Endothelial cell of umbilical vein (primary cell): ENCODE measurements around the gene KRTAP10-2. TPM values are rescaled to one million over a fixed set of nuclear protein-coding genes. Genes with fewer than 3 reads are reported as not detected.

Experiments used
- BruUV-seq: library from RNA; stranded (reverse); fragments of 400-500 nt; replicated peaks from 2 replicates; lab custom pipeline; 2021; lab: Mats Ljungman, UMichigan
- CTCF ChIA-PET: fragments of 300-600, 350-600 bp; sonication (Branson Sonifier 250); formaldehyde crosslinking; loops from one replicate; lab custom pipeline; 2021; ENCODE audit warnings: antibody characterized with exemption, inconsistent platforms; lab: Charles Lee
- POLR2A ChIA-PET: fragments of 300-600, 350-600 bp; sonication (Branson Sonifier 250); formaldehyde crosslinking; loops from one replicate; lab custom pipeline; 2021; ENCODE audit warnings: antibody characterized with exemption, inconsistent platforms; lab: Charles Lee
- DNase-seq: peaks from one replicate; pipeline ENCODE4 v3.0.0-alpha.2; 2011; ENCODE audit warnings: low read depth, low spot score
- FAIRE-seq: peaks from 2 replicates; lab custom pipeline; 2011; peaks lifted over from hg19 to GRCh38; lab: Jason Lieb, UNC
- H2AFZ ChIP-seq: 2 replicates; pipeline ENCODE4 v1.6.0; 2012; ENCODE audit warnings: low read depth, low read length, control low read depth, inconsistent platforms
- H3K27ac ChIP-seq: 2 replicates; pipeline ENCODE4 v1.5.1; 2011; ENCODE audit warnings: low read depth, mild to moderate bottlenecking, control low read depth, low read length, moderate library complexity; ENCODE audit not compliant: insufficient read depth
- H3K27me3 ChIP-seq, 2 experiments: 2 replicates each; pipeline versions ENCODE4 v1.6.0 to v1.6.1; 2011; ENCODE audit warnings: low read length in 2 of 2, mixed read lengths in 1 of 2; ENCODE audit not compliant: control insufficient read depth in 2 of 2, insufficient read depth in 2 of 2
- H3K36me3 ChIP-seq, 2 experiments: 2 replicates in 1 of 2; 3 replicates in 1 of 2; pipeline ENCODE4 v1.5.1; 2011; ENCODE audit warnings: low read length in 2 of 2, mild to moderate bottlenecking in 1 of 2, moderate library complexity in 1 of 2; ENCODE audit not compliant: control insufficient read depth in 2 of 2, insufficient read depth in 2 of 2; ENCODE audit errors: extremely low read depth in 1 of 2
- H3K4me1 ChIP-seq: 3 replicates; pipeline ENCODE4 v1.5.1; 2011; ENCODE audit warnings: mild to moderate bottlenecking, low read length; ENCODE audit not compliant: control insufficient read depth, insufficient read depth; ENCODE audit errors: extremely low read depth
- H3K4me2 ChIP-seq: 2 replicates; pipeline ENCODE4 v1.6.1; 2011; ENCODE audit warnings: low read length, control low read depth, mixed read lengths; ENCODE audit not compliant: insufficient read depth
- H3K4me3 ChIP-seq, 3 experiments: fragments of 200-600 bp in 1 of 3; sonication (generic), shearing (Covaris generic) in 1 of 3; replicated peaks in 1 of 3; 2 replicates each; pipeline ENCODE4 v1.5.1; 2011 to 2016; ENCODE audit warnings: control low read depth in 3 of 3, low read length in 3 of 3, mild to moderate bottlenecking in 2 of 3, inconsistent platforms in 1 of 3, low read depth in 1 of 3, moderate library complexity in 1 of 3; ENCODE audit not compliant: insufficient read depth in 1 of 3
- H3K79me2 ChIP-seq: 2 replicates; pipeline ENCODE4 v1.6.0; 2012; ENCODE audit warnings: low read length, inconsistent platforms; ENCODE audit not compliant: control insufficient read depth, insufficient read depth
- H3K9ac ChIP-seq: replicated peaks from 2 replicates; pipeline ENCODE3; 2011; ENCODE audit warnings: low read length, control low read depth; ENCODE audit not compliant: insufficient read depth; ENCODE audit errors: extremely low read depth
- H3K9me1 ChIP-seq: replicated peaks from 3 replicates; pipeline ENCODE4 v1.6.0; 2011; ENCODE audit warnings: mild to moderate bottlenecking, low read length; ENCODE audit not compliant: control insufficient read depth, insufficient read depth; ENCODE audit errors: extremely low read depth
- H3K9me3 ChIP-seq: replicated peaks from 2 replicates; pipeline ENCODE4 v1.5.1; 2012; ENCODE audit warnings: low read length, inconsistent platforms; ENCODE audit not compliant: control insufficient read depth, insufficient read depth
- H4K20me1 ChIP-seq: replicated peaks from 2 replicates; pipeline ENCODE3; 2011; ENCODE audit warnings: mild to moderate bottlenecking, low read length; ENCODE audit not compliant: control insufficient read depth, insufficient read depth; ENCODE audit errors: extremely low read depth
- EZH2 ChIP-seq: IDR thresholded peaks from 2 replicates; pipeline ENCODE4 v1.6.1; 2012; ENCODE audit warnings: borderline replicate concordance, low read depth, mild to moderate bottlenecking, moderate library complexity, low read length, inconsistent platforms; ENCODE audit not compliant: severe bottlenecking
- FOS ChIP-seq: IDR thresholded peaks from 2 replicates; pipeline ENCODE4 v1.6.1; 2011; ENCODE audit warnings: mild to moderate bottlenecking, low read length, moderate library complexity, borderline replicate concordance; ENCODE audit not compliant: insufficient read depth
- GATA2 ChIP-seq: IDR thresholded peaks from 2 replicates; pipeline ENCODE4 v1.7.0; 2011; ENCODE audit warnings: low read depth, mild to moderate bottlenecking, moderate library complexity, mixed read lengths, low read length; ENCODE audit not compliant: insufficient read length, insufficient read depth
- JUN ChIP-seq: IDR thresholded peaks from 2 replicates; pipeline ENCODE4 v1.6.1; 2011; ENCODE audit warnings: borderline replicate concordance, low read depth; ENCODE audit not compliant: insufficient read length, insufficient read depth
- MYC ChIP-seq: IDR thresholded peaks from one replicate; pipeline ENCODE4 v1.6.1; 2011; ENCODE audit warnings: mild to moderate bottlenecking, low read depth, low read length
- POLR2A ChIP-seq: IDR thresholded peaks from 2 replicates; pipeline ENCODE4 v1.6.1; 2012; ENCODE audit warnings: low read depth, mild to moderate bottlenecking, control low read depth, low read length
- POLR2AphosphoS5 ChIP-seq: IDR thresholded peaks from 2 replicates; pipeline ENCODE4 v1.6.1; 2012; ENCODE audit warnings: low read depth, mild to moderate bottlenecking, control low read depth, low read length, moderate library complexity; ENCODE audit not compliant: insufficient read depth
- dilution Hi-C: fragments of 300-500 bp; cut with MboI; formaldehyde crosslinking; loops from one replicate; pipeline ENCODE4 v1.15.0; 2019; ENCODE audit warnings: low sequenced_read_pairs; ENCODE audit not compliant: extremely low pct_ligation_motif_present
- intact Hi-C: fragments of 100-400 bp; cut with micrococcal nuclease; formaldehyde crosslinking; loops from one replicate; pipeline ENCODE4 v1.10.0; 2022
- polyA plus RNA-seq, 4 experiments: library from polyadenylated mRNA; depleted of rRNA in 3 of 4; stranded (reverse) in 3 of 4; unstranded in 1 of 4; fragments of >200 nt; gene quantifications; 2 replicates each; pipeline versions ENCODE4 v1.2.1 to v1.2.3, GENCODE V29; 2011 to 2012; ENCODE audit warnings: missing spikeins in 1 of 4
- total RNA-seq: library from RNA; stranded (reverse); gene quantifications from 2 replicates; pipeline ENCODE4 v1.2.3, GENCODE V29; 2021
- TF ChIP-seq, protein P1 (sequence below): IDR thresholded peaks from 2 replicates; pipeline ENCODE4 v1.6.1; 2011; ENCODE audit not compliant: insufficient read depth, insufficient read length
- TF ChIP-seq, protein P2 (sequence below), 2 donors: IDR thresholded peaks; 1 replicate in 1 of 2; 2 replicates in 1 of 2; pipeline ENCODE4 v1.5.1; 2011; ENCODE audit warnings: low read length in 2 of 2, mild to moderate bottlenecking in 2 of 2, moderate library complexity in 2 of 2, control low read depth in 1 of 2, inconsistent platforms in 1 of 2, low read depth in 1 of 2; ENCODE audit not compliant: insufficient read depth in 1 of 2; ENCODE audit errors: extremely low read depth in 1 of 2

Gene KRTAP10-2
- total and polyA plus RNA-seq, 2 donors (not counting 3 experiments of a cell fraction or from before 2014, with no cell fraction given): not detected

DNA sequence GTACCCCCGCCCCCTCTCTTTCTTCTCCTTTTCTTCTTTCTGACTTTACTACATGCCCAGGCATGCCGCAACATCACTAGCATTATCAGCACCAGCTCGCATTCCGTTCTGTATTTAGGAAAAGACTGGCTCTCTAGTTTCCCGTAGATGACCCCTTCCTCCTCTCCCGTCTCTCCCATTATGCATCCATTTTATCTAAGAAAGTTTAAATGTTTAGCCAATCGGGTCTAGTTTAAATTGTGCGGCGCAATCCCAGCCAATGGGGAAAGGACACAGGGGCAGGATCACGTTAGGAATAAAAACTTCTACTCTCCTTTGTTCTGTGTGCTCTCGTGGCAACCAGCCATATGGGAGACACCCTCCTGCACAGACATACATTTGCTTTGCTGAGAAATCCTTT is 46.8 kb upstream of the KRTAP10-2 start:
- dilution Hi-C loops: no loop called here
- Histone ChIP-seq H3K27me3 (peaks cover 0 to 2% of the 10 kb centered on the region in 2 experiments), H3K4me1 (no peaks in the 10 kb centered on the region), H3K36me3 (no peaks in the 10 kb centered on the region), H2AFZ (no peak overlapping the region), H4K20me1 (no peaks in the 10 kb centered on the region), H3K9me3 (no peaks in the 10 kb centered on the region), H3K79me2 (no peaks in the 10 kb centered on the region), H3K27ac (no peak overlapping the region), H3K4me3 (no peak overlapping the region), H3K4me2 (no peak overlapping the region), H3K9me1 (no peaks in the 10 kb centered on the region), H3K9ac (no peak overlapping the region)
- FAIRE-seq (no peak), DNase-seq (no peak)
- CTCF ChIA-PET: no interaction called here
- no TSS peak for BruUV-seq
- TF ChIP-seq, protein P1, sequence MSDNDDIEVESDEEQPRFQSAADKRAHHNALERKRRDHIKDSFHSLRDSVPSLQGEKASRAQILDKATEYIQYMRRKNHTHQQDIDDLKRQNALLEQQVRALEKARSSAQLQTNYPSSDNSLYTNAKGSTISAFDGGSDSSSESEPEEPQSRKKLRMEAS: no peak
- TF ChIP-seq GATA2: no peak
- no peak for TF ChIP-seq EZH2
- no peak for TF ChIP-seq POLR2A
- TF ChIP-seq JUN: no peak
- TF ChIP-seq, protein P2, sequence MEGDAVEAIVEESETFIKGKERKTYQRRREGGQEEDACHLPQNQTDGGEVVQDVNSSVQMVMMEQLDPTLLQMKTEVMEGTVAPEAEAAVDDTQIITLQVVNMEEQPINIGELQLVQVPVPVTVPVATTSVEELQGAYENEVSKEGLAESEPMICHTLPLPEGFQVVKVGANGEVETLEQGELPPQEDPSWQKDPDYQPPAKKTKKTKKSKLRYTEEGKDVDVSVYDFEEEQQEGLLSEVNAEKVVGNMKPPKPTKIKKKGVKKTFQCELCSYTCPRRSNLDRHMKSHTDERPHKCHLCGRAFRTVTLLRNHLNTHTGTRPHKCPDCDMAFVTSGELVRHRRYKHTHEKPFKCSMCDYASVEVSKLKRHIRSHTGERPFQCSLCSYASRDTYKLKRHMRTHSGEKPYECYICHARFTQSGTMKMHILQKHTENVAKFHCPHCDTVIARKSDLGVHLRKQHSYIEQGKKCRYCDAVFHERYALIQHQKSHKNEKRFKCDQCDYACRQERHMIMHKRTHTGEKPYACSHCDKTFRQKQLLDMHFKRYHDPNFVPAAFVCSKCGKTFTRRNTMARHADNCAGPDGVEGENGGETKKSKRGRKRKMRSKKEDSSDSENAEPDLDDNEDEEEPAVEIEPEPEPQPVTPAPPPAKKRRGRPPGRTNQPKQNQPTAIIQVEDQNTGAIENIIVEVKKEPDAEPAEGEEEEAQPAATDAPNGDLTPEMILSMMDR (IDR thresholded peaks at IDR 0.05; ENCODE audit: extremely low read depth in 1 of 2, insufficient read depth in 1 of 2, low read depth in 1 of 2, low read length in 2 of 2): no peak
- no peak for TF ChIP-seq MYC
- no peak for TF ChIP-seq POLR2AphosphoS5
- no peak for TF ChIP-seq FOS
- intact Hi-C loops: no loop called here
- POLR2A ChIA-PET: no interaction called here
